ENCODE measurements around the gene TINCR.

- TF ChIP-seq POLR2A (IDR thresholded peaks at IDR 0.05) (no peak), CTCF (IDR thresholded peaks at IDR 0.05) (no peak), EP300 (IDR thresholded peaks at IDR 0.05) (no peak)
Measured at GRCh38 chr19:5515737-5516136, 52.0 kb downstream of the TINCR start.

Data from gastroesophageal sphincter (tissue), 3 donors.